HG03565 (cell line): ENCODE results near the gene SRSF9.
"Not testable (repeated sequence)": the region's sequence is repeated elsewhere in the genome, so short reads cannot be mapped to it uniquely, and the experiment has no call there.

Experiments
- ATAC-seq: cut with Tn5 transposase; IDR thresholded peaks from one replicate; pipeline ENCODE4 v1.9.1; 2021; ENCODE audit warnings: mild to moderate bottlenecking, moderate library complexity; ENCODE audit not compliant: unreplicated experiment

The SRSF9 gene, protein sequence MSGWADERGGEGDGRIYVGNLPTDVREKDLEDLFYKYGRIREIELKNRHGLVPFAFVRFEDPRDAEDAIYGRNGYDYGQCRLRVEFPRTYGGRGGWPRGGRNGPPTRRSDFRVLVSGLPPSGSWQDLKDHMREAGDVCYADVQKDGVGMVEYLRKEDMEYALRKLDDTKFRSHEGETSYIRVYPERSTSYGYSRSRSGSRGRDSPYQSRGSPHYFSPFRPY

DNA sequence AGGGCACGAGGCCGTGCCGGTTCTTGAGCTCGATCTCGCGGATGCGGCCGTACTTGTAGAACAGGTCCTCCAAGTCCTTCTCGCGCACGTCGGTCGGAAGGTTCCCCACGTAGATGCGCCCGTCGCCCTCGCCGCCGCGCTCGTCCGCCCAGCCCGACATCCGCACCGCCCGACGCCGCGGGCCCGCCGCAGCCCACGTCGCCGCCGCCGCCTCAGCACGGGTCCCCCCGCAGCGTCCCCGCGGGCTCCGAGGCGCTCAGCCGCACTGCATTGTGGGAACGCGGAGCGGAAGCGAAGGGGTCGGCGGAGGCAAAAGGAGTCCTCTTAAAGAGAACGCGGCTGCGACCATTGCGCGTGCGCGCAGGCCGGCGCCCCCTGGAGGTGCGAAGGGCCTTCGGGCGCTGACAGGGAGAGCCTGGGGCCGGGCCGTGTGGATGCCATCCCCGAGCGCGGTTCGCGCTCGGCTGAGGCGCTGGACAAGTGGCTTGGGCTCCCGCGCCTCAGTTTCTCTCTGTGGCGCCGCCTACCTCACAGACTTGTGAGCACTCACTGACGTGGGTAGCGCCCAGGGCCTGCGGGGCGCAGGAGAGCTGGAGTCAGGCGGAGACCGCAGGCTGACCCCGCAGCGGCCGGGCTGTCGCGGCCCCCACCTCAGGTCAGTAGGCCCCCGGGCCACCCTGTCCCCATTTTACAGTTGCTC, at the start of gene SRSF9:
TSS of gene SRSF9 (minus strand) at position 299 of the 700 bp plus-strand sequence. CDS start at position 160, 139 bp downstream.
- peak; percentile 77 for ATAC-seq

DNA sequence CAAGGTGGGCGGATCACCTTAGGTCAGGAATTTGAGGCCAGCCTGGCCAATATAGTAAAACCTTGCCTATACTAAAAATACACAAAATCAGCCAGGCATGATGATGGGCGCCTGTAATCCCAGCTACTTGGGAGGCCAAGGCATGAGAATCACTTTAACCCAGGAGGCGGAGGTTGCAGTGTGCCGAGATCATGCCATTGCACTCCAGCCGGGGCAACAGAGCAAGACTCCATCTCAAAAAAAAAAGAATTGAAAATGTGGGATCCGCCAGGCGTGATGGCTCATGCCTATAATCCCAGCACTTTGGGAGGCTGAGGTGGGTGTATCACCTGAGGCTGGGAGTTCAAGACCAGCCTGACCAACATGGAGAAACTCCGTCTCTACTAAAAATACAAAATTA, 49.8 kb upstream of the SRSF9 start:
- not testable (repeated sequence) for ATAC-seq

DNA sequence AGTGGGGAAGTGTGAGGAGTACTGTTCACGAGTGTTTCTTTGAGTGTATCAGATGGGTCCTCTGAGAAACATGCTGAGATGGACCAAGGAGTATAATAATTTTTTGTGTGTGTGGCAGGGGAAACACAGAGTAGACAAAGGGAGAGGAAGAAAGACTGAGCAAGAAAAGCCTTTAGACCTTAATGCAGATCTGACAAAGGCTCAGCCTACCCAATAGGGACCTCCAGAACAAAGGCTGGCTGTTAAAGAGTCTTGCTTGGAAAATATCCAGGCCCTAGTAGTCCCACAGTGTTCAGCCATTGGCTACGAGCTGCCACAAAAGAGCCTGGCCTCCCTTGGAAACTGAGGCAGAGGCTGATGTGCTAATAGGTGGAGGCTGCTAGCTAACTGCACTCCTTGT, 45.9 kb upstream of the SRSF9 start:
- no peak for ATAC-seq

DNA sequence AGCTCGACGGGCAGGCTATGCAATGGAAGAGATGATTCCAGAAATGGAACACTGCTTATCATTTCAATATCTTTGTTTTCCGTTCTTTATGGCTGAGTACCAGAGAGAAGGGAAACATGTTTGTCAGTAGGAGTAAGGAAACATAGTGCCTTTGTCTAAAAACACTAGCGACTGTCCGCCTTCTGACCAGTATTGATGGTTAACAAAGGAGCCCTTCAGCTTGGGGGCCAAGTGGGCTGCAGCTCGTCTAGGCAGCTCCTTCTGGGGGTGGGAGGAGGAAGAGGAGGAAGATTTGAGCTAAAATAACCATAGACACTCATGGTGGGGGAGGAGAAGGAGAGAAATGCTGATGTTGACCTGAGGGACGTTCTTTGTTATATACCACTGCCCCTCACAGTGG, 44.5 kb upstream of the SRSF9 start:
- no peak for ATAC-seq

DNA sequence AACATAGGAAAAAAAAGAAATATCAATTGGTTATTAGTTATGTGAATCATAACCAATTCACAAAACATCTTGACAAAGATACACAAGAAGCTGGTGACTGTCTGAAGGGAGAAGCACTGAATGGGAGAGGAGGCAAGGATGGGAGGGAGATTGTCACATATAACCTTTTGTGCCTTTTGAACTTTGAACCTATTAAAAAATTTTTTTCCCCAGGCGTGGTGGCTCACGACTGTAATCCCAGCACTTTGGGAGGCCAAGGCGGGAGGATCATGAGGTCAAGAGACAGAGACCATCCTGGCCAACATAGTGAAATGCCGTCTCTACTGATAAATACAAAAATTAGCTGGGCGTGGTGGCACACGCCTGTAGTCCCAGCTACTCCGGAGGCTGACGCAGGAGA, 39.0 kb upstream of the SRSF9 start:
- ATAC-seq, result no peak

DNA sequence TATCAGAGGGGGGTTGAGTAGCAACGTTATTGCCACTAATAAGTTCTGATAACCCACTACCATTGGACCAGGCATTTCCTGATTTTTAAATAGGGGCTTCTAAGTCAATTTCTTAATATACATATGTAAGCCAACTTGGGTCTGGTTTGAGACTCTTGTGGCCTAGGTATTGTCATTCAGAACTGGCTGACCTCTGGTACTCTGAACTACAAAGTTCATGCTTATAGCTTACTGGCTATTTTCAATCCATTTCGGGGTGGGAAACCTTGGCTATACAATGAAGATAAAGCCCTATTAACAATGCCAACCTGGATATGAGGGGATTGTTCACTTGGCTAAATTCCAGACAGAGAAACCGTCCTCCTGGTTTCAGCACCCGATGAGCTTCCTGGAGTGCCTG, 35.0 kb upstream of the SRSF9 start:
- ATAC-seq, result no peak

DNA sequence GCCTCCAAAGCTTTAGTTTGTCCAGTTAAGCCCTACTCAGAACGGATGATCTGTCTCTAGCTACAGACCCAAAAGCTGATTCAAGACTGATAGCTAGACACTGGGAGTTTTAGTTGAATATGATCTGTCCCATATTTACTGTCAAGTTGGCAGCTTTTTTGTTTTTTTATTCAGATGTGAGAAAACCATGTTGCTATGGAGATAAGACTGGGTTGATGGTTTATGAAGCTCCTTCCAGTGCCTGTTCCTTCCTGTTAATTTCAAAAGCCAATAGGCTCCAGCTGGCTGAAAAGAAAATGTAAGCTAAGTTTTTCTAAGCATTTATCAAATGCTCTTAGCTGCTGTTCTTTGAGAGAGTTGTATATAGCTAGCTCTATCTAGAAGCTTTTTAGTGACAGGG, 31.0 kb upstream of the SRSF9 start:
- no peak for ATAC-seq

DNA sequence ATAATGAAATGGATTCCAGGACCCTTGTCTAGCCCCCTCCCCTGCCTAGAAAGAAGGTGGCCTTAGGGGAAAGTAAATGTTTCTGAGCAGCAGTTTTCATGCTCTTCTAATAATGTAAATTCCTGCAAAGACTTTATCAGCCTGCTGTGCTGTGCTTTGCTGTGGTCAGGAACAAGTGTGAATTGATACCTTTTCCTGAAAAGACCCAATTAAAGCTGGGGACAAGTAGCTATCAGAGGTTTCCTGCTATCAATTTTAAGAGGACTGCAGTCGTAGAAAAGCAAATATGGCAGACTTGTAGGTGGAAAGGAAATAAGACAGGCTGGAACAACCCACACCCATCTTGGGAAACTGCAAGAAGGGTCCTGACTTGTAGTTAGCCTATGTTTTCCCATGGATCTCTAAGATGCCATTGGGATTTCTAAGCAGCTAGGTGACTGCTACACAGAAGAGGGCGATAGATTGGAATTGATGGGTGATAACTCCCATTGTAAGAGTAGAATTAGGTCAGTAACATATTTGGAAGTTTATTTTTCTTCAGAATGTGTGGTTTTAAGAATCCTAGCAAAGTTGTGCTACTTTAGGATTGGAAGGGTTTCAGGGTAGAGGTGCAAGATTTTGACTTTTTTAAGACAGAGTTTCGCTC, 29.4 kb upstream of the SRSF9 start:
- ATAC-seq, result no peak

DNA sequence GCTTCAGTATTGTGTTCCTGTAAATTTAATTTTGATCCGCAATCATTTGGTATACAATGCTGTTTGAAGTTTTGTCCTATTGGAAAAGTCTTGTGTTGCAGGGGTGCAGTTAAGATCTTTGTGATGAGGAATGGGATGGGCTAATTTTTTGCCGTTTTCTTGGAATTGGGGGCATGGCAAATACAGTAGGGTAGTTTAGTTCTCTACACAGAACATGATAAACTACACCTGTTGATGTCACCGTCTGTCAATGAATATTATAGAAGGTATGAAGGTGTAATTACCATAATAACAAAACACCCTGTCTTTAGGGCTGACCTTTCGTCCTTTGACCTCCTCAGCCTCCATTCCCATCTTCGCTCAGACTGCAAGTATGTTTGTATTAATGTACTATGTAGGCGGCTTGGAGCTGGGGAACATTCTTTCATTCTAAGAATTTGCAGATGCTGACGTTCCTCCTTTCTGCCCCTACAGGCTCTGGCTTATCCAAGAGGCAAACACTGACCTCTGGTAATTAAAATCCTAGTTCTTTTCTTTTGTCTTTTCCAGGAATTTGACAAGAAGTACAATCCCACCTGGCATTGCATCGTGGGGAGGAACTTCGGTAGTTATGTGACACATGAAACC, 28.1 kb upstream of the SRSF9 start:
- ATAC-seq, result no peak

DNA sequence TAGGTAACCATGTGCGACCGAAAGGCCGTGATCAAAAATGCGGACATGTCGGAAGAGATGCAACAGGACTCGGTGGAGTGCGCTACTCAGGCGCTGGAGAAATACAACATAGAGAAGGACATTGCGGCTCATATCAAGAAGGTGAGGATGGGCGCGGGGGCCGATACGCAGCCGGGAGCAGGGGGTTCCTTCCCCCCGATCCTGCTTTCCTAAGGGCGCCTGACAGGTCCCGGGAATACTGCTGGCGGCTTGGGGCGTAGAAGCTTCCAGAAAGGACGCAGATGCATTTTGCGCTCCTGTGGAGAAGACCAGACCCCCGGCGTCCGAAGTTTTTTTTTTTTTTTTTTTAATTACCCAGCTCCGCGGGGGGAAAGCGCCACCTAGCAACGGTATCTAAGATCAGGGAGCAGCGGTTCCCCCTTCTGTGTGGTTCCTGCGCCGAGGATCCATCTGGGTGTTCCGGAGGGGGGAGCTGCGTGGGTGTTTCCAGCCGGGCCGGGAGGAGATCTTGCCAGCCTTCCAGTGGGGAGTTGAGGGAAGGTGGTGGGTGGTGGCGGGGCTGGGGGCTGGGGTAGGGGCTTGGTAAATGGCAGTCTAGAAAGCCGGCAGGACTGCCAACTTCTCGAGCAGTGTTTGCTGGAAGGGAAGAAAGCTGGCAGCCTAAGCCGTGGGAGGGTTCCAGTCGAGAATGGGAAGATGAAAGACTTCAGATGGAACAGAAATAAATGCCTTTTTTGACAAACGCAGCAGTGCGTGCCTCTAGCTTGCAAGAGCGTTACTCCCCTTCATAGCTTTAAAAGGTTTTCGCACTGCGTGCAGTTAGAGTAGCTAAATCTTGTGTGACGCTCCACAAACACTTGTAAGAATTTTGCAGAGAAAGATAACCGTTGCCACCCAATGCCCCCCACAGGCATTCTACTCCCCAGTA, 27.1 kb upstream of the SRSF9 start:
- no peak for ATAC-seq

DNA sequence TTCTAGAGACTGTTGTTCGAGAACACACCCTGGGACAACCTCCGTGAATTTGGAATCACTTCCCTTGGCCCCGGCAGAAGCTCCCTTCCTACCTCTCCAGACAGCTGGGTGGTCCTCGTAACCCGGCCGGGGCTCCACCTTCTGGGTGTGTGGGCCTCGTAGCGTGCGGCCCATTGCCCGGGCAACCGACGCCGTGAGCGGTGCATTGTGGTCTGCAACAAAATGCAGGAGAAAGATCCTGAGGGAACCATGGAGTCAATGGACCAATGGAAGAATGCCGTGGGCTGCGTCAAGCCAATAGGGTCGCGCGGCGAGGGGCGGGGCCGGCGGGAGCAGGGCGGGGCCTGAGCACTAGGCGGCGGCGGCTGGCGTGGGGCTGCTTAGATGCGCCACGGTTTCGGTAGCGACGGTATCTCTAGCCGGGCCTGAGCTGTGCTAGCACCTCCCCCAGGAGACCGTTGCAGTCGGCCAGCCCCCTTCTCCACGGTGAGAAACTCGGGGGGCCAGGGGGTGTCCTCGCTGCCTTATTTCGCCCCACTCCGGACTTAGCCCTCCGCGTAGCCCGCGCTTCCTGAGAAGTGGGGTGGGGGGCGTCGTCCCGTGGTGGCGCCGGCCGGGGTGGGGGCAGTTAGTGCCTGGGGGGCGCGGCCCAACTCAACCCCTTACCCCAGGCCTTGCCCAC, 26.3 kb upstream of the SRSF9 start, which contains the start of gene DYNLL1:
TSS of gene DYNLL1 (plus strand) at position 383 of the 682 bp plus-strand sequence. CDS start 309 bp downstream, outside the sequence.
- ATAC-seq, result peak; percentile 89

DNA sequence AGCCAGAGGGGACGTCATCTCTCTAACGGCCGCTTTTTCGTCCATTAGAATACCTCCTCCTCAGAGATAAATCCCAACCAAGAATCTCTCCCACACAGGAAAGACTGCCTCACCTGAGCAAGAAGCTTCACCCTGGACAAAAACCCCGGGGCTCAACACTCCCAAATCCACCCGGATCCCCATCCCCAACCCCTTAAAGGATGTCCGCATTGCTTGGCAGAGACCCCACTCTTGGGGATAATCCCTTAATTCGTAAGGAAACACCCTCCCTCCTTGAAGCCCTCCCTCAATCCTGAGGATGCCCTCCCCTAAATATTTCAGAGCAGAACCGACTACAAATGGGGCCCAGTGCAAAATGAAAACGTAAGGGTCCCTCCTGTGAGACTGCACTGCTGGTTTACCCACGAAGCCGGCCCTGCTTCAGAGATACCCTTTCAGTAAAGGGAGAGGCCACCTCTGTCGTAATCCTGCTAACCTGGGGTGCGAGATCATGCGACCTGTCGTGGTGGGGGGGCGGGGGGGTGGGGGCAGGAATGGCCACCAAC, 25.7 kb upstream of the SRSF9 start:
- ATAC-seq, result no peak

DNA sequence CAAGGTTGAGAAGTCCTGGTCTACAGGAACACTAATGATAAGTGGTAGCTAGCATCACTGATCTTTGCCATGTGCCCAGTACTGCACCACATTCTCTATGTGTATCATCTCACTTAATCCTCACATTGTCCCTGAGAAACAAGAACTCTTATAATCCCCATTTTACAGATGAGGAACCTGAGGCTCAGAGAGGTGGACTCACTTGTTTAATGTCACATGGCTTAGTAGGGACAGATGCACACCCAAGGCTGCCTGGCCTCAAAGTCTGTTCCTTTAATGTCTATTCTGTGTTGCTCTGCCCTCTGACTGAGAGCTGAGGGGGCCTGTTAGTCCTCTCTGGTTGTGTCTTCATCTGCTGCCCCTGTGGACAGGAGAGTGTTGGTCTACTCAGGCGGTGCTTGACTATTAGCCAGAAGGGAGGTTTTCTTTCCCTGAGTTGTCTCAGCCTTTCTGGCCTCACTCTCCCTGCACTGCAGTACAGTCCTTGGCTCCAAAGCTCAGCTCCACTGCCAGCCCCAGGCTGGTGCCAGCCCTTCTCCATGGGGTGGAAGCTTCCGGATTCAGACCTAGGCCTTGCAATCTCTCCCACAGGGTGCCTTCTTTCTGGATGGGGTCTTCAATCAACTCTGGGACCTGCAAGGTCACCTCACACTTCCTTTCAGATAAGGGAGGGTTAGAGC, 21.4 kb upstream of the SRSF9 start:
- ATAC-seq, result no peak

DNA sequence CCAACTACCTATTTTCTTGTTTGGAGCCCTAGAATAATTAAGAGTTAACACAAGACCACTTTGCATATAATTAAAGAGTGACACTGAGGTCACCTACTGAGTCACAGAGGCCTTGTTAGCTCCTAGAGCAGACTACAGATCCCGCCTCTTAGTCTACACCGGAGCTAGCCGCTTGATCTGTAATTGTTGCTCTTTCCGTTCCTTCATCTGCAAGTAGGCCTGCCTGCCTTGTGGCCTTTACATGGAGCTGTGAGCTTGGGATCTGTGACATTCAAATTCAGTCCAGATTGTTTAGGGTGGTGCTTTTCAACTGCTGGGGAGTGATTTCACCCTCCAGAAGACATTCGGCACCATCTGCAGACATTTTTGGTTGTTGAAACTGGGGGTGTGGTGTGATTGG, 20.8 kb upstream of the SRSF9 start:
- ATAC-seq, result no peak

DNA sequence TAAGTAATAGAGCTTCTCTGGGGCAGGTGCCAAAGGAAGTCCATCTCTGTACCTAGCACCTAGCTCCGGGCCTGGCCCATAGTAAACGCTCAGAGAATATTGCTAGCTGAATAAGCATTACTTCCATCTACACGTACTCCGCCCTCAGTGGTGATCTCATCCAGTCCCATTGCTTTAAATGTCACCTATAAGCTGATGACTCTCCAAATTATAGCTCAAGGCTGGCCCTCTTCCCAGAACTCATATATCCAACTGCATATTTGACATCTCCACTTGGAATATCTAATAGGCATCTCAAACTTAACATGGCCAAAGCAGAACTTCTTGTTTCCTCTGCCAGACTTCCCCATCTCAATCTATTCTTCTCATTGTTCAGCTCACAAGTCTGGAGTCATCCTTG, 19.5 kb upstream of the SRSF9 start:
- ATAC-seq, result no peak

DNA sequence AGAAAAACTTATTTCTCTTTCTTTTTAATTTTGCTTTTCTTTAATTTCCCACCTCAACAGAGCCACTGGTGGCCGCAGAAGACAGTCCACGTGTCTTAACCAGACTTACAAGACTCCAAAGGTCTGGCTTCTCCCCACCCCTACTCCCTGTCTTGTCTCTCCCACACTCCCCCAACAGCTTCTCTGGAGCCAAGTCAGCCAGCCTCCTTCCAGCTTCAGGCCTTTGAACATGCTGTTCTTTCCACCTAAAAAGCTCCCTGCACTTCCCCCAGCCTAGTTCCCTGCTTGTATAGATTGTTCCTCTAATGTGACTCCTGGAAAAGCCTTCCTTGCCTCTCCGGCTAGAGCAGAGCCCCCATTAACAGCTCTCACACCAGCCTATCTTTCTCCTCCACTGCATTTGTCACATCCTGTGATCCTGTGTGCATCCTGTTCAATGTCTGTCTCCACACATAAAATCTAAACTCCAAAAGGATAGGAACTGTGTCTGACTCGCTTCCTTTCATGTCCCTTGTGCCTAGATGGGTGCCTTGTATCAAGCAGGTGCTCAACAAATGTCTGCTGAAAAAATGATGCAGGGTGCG, 18.6 kb upstream of the SRSF9 start:
- ATAC-seq, result no peak

DNA sequence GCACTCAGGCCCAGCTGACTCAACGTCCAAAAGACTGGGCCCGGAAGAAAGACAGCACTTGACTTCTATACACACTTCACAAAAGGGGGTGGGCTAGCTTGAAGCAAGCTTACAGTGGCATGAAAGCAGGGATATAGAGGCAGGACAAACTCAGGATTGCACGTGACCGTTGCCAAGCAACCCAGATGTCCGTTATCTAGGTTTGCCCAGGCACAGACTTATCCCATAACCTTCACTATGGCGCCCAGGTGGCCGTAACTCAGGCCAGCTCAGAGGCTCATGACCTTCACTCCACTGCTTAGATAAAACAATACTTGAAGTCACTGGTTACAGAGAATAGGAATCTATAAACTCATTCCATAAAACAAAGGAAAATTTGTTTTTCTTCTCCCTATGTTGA, 18.0 kb upstream of the SRSF9 start:
- ATAC-seq, result not testable (repeated sequence)

DNA sequence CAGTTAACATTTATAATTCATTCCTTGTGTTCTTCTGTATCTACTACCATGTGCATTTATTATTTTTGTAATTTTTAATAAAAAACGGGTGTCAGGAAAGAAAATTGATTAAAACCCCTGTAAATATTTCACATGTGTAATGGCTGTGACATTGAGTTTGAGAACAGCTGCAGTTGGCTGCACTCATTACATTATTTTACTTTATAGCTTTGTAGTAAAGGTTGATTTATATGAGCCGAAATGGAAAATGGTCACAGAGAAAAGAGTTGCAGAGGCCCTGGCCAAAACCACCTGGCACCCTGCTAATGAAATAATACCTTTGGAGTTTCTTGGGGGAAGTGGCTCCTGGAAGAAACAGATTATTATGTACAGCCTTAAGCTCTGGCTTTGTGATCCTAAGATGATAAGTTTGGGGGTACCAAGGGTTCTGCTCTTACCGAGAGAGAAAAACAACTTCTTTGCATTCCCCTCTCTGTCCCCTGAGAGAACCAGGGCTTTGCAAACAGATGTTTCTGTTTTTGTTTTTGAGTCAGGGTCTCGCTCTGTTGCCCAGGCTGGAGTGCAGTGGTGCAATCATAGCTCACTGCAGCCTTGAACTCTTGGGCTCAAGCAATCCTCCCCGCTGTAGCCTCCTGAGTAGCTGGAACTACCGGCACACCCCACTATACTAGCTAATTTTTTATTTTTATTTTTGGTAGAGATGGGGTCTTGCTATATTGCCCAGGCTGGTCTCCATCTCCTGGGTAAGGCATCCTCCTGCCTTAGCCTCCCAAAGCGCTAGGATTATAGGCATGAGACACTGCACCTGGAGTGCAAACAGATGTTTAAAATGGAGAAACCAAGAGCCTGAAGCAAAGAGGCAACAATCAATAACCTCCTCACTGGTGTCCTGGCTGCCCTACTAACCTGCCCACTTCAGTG, 16.7 kb upstream of the SRSF9 start:
- no peak for ATAC-seq
